H1 (cell line): ENCODE measurements around the gene THADA. TPM values are rescaled to one million over a fixed set of nuclear protein-coding genes. Genes with fewer than 3 reads are reported as not detected.

ENCODE experiments used
- CTCF ChIA-PET: fragments of 300-600 bp; sonication (Branson Sonifier 250); formaldehyde crosslinking; loops from one replicate; lab custom pipeline; 2021; ENCODE audit not compliant: partially characterized antibody; lab: Charles Lee
- POLR2A ChIA-PET: fragments of 300-600 bp; sonication (Branson Sonifier 250); formaldehyde crosslinking; loops from one replicate; lab custom pipeline; 2021; ENCODE audit warnings: inconsistent platforms; ENCODE audit not compliant: partially characterized antibody; lab: Charles Lee
- DNase-seq, 2 experiments: peaks; one replicate each; pipeline versions ENCODE4 v3.0.0 to v3.0.0-alpha.2; 2010 to 2022; ENCODE audit warnings: low spot score in 2 of 2, low read depth in 1 of 2, mixed read lengths in 1 of 2
- FAIRE-seq: peaks from 2 replicates; lab custom pipeline; 2011; peaks lifted over from hg19 to GRCh38; lab: Jason Lieb, UNC
- H2AFZ ChIP-seq: 2 replicates; pipeline ENCODE4 v1.8.1; 2012; ENCODE audit warnings: low read length, inconsistent platforms
- H2AK5ac ChIP-seq: 2 replicates; pipeline ENCODE4 v1.6.1; 2013; ENCODE audit warnings: low read depth, low read length
- H2BK120ac ChIP-seq: replicated peaks from 2 replicates; pipeline ENCODE3; 2013; ENCODE audit warnings: low read depth, low read length, inconsistent platforms
- H2BK12ac ChIP-seq: 2 replicates; pipeline ENCODE4 v1.6.1; 2013; ENCODE audit warnings: low read depth, low read length
- H2BK15ac ChIP-seq: 2 replicates; pipeline ENCODE4 v1.6.1; 2013; ENCODE audit warnings: low read length
- H2BK20ac ChIP-seq: 2 replicates; pipeline ENCODE4 v1.6.1; 2013; ENCODE audit warnings: low read length
- H2BK5ac ChIP-seq: 2 replicates; pipeline ENCODE4 v1.6.1; 2013; ENCODE audit warnings: low read depth, low read length
- H3K14ac ChIP-seq: 2 replicates; pipeline ENCODE4 v1.6.1; 2013; ENCODE audit warnings: inconsistent platforms; ENCODE audit not compliant: insufficient read length
- H3K18ac ChIP-seq: 2 replicates; pipeline ENCODE4 v1.6.1; 2013; ENCODE audit warnings: low read length; ENCODE audit errors: extremely low read depth
- H3K23ac ChIP-seq: 2 replicates; pipeline ENCODE4 v1.6.1; 2013; ENCODE audit warnings: inconsistent platforms; ENCODE audit not compliant: insufficient read length
- H3K23me2 ChIP-seq: 2 replicates; pipeline ENCODE4 v1.6.1; 2013; ENCODE audit warnings: low read depth, low read length
- H3K27ac ChIP-seq: 2 replicates; pipeline ENCODE4 v1.6.1; 2011; ENCODE audit warnings: low read depth, low read length, inconsistent platforms
- H3K27me3 ChIP-seq, 4 experiments: replicated peaks in 1 of 4; 1 replicate in 1 of 4; 2 replicates in 3 of 4; pipeline versions ENCODE4 v1.6.1 to v1.8.1; 2011 to 2013; ENCODE audit warnings: low read length in 3 of 4, mild to moderate bottlenecking in 3 of 4, inconsistent platforms in 2 of 4, mixed read lengths in 2 of 4, moderate library complexity in 1 of 4; ENCODE audit not compliant: control insufficient read depth in 3 of 4, insufficient read depth in 3 of 4; ENCODE audit errors: extremely low read depth in 1 of 4
- H3K36me3 ChIP-seq, 4 experiments: 2 replicates each; pipeline versions ENCODE4 v1.6.1 to v1.8.1; 2011 to 2013; ENCODE audit warnings: mild to moderate bottlenecking in 4 of 4, low read length in 3 of 4, moderate library complexity in 2 of 4, control low read depth in 1 of 4, inconsistent platforms in 1 of 4; ENCODE audit not compliant: insufficient read depth in 4 of 4, control insufficient read depth in 2 of 4
- H3K4ac ChIP-seq: replicated peaks from 2 replicates; pipeline ENCODE3; 2013; ENCODE audit warnings: low read length, low read depth, mixed read lengths, inconsistent platforms; ENCODE audit not compliant: insufficient read length
- H3K4me1 ChIP-seq, 4 experiments: replicated peaks in 1 of 4; 1 replicate in 1 of 4; 2 replicates in 3 of 4; pipeline versions ENCODE4 v1.6.1 to v1.8.1; 2011 to 2013; ENCODE audit warnings: low read length in 3 of 4, inconsistent platforms in 2 of 4, mixed read lengths in 1 of 4; ENCODE audit not compliant: insufficient read depth in 4 of 4, control insufficient read depth in 3 of 4
- H3K4me2 ChIP-seq, 2 experiments: 2 replicates each; pipeline versions ENCODE4 v1.6.1 to v1.8.1; 2011 to 2013; ENCODE audit warnings: low read depth in 2 of 2, low read length in 2 of 2, control low read depth in 1 of 2, inconsistent platforms in 1 of 2, mild to moderate bottlenecking in 1 of 2; ENCODE audit not compliant: insufficient read depth in 1 of 2
- H3K4me3 ChIP-seq, 4 experiments: fragments of 200-600, 300-600 bp in 1 of 4; sonication (generic), shearing (Covaris generic), sonication (Bioruptor Twin) in 1 of 4; 2 replicates each; pipeline versions ENCODE4 v1.5.1 to v1.8.1; 2011 to 2016; ENCODE audit warnings: low read length in 4 of 4, low read depth in 3 of 4, control low read depth in 2 of 4, inconsistent platforms in 2 of 4, mild to moderate bottlenecking in 2 of 4, mixed read lengths in 1 of 4, moderate library complexity in 1 of 4; ENCODE audit not compliant: insufficient read depth in 2 of 4; ENCODE audit errors: extremely low read depth in 1 of 4
- H3K56ac ChIP-seq: replicated peaks from 2 replicates; pipeline ENCODE3; 2013; ENCODE audit warnings: low read depth, mild to moderate bottlenecking, mixed read lengths, low read length, inconsistent platforms; ENCODE audit not compliant: insufficient read length
- H3K79me1 ChIP-seq: 2 replicates; pipeline ENCODE4 v1.6.1; 2013; ENCODE audit warnings: low read depth, low read length, control low read depth
- H3K79me2 ChIP-seq, 2 experiments: 2 replicates each; pipeline versions ENCODE4 v1.6.1 to v1.8.1; 2012 to 2013; ENCODE audit warnings: low read length in 2 of 2, mild to moderate bottlenecking in 2 of 2, inconsistent platforms in 1 of 2; ENCODE audit not compliant: insufficient read depth in 2 of 2, control insufficient read depth in 1 of 2
- H3K9ac ChIP-seq, 4 experiments: replicated peaks in 1 of 4; 1 replicate in 1 of 4; 2 replicates in 3 of 4; pipeline versions ENCODE4 v1.6.1 to v1.8.1; 2011 to 2013; ENCODE audit warnings: low read depth in 3 of 4, low read length in 3 of 4, control low read depth in 2 of 4, mild to moderate bottlenecking in 2 of 4, moderate library complexity in 2 of 4, inconsistent platforms in 1 of 4; ENCODE audit errors: extremely low read depth in 1 of 4
- H3K9me3 ChIP-seq, 2 experiments: 2 replicates each; pipeline versions ENCODE4 v1.6.1 to v1.8.1; 2012 to 2013; ENCODE audit warnings: mild to moderate bottlenecking in 2 of 2, moderate library complexity in 2 of 2, control low read depth in 1 of 2, inconsistent platforms in 1 of 2, low read depth in 1 of 2, low read length in 1 of 2, mixed read lengths in 1 of 2; ENCODE audit not compliant: insufficient read depth in 2 of 2
- H4K20me1 ChIP-seq, 2 experiments: replicated peaks in 1 of 2; 2 replicates each; pipeline versions ENCODE3 to v1.8.1; 2011 to 2013; ENCODE audit warnings: inconsistent platforms in 2 of 2, low read length in 2 of 2, mild to moderate bottlenecking in 1 of 2; ENCODE audit not compliant: insufficient read depth in 2 of 2, control insufficient read depth in 1 of 2
- H4K5ac ChIP-seq: 2 replicates; pipeline ENCODE4 v1.6.1; 2013; ENCODE audit warnings: low read length, low read depth, mixed read lengths, inconsistent platforms; ENCODE audit not compliant: insufficient read length
- H4K8ac ChIP-seq: 2 replicates; pipeline ENCODE4 v1.8.0; 2013; ENCODE audit warnings: mild to moderate bottlenecking, moderate library complexity, low read length, inconsistent platforms; ENCODE audit not compliant: insufficient read depth; ENCODE audit errors: extremely low read depth
- H4K91ac ChIP-seq: replicated peaks from 2 replicates; pipeline ENCODE3; 2013; ENCODE audit warnings: low read length, mixed read lengths, inconsistent platforms; ENCODE audit not compliant: insufficient read length
- ASH2L ChIP-seq: fragments of 200-600, 300-600 bp; sonication (generic); IDR thresholded peaks from one replicate; pipeline ENCODE4 v1.7.1; 2017; ENCODE audit warnings: low read length
- BRCA1 ChIP-seq: IDR thresholded peaks from 2 replicates; pipeline ENCODE4 v1.6.1; 2012; ENCODE audit warnings: low read depth, low read length, improper control_type of control experiment
- CHD1 ChIP-seq: IDR thresholded peaks from 2 replicates; pipeline ENCODE4 v1.6.1; 2012; ENCODE audit warnings: low read depth, low read length, improper control_type of control experiment
- E2F6 ChIP-seq: IDR thresholded peaks from 2 replicates; pipeline ENCODE4 v1.6.1; 2012; ENCODE audit warnings: inconsistent platforms
- EP300 ChIP-seq, 2 experiments: IDR thresholded peaks; 1 replicate in 1 of 2; 2 replicates in 1 of 2; pipeline ENCODE4 v1.6.1; 2011 to 2012; ENCODE audit warnings: low read depth in 2 of 2, low read length in 2 of 2, mild to moderate bottlenecking in 2 of 2, borderline replicate concordance in 1 of 2, inconsistent platforms in 1 of 2, moderate library complexity in 1 of 2
- GTF2F1 ChIP-seq: IDR thresholded peaks from 2 replicates; pipeline ENCODE4 v1.6.1; 2012; ENCODE audit warnings: low read depth, low read length, improper control_type of control experiment, borderline replicate concordance
- HDAC6 ChIP-seq: IDR thresholded peaks from one replicate; pipeline ENCODE4 v1.7.1; 2012; ENCODE audit warnings: low read depth, mild to moderate bottlenecking, inconsistent platforms, low read length, moderate library complexity
- MAX ChIP-seq: IDR thresholded peaks from 2 replicates; pipeline ENCODE4 v1.6.1; 2012; ENCODE audit warnings: inconsistent platforms
- RAD21 ChIP-seq, 2 experiments: IDR thresholded peaks in 1 of 2; conservative IDR thresholded peaks in 1 of 2; 2 replicates each; pipeline ENCODE4 v1.6.1; 2011; ENCODE audit warnings: low read depth in 2 of 2, low read length in 2 of 2, improper control_type of control experiment in 1 of 2, inconsistent platforms in 1 of 2, mild to moderate bottlenecking in 1 of 2, moderate library complexity in 1 of 2
- SP2 ChIP-seq: IDR thresholded peaks from 2 replicates; pipeline ENCODE4 v1.6.1; 2012; ENCODE audit warnings: mild to moderate bottlenecking, low read length, inconsistent platforms
- SRF ChIP-seq: IDR thresholded peaks from 2 replicates; pipeline ENCODE4 v1.6.1; 2011; ENCODE audit warnings: mild to moderate bottlenecking, low read depth, low read length, moderate library complexity
- TBP ChIP-seq: IDR thresholded peaks from 2 replicates; pipeline ENCODE4 v1.6.1; 2011; ENCODE audit warnings: low read depth, low read length, improper control_type of control experiment
- TEAD4 ChIP-seq: IDR thresholded peaks from 2 replicates; pipeline ENCODE4 v1.6.1; 2012; ENCODE audit warnings: low read depth, low read length, inconsistent platforms, mixed read lengths
- WGBS, 2 experiments: shearing (Covaris generic) in 1 of 2; methylation state at CpG; one replicate each; pipeline versions ENCODE4 v1.1.6 to v1.1.7; 2013 to 2015; ENCODE audit warnings: low lambda C conversion rate in 2 of 2, mixed read lengths in 2 of 2, inconsistent platforms in 1 of 2, low coverage in 1 of 2, missing lambda C conversion rate in 1 of 2; ENCODE audit not compliant: insufficient replicate concordance in 2 of 2, insufficient coverage in 1 of 2, insufficient read length in 1 of 2; ENCODE audit errors: extremely low coverage in 1 of 2, missing lambda C conversion rate in 1 of 2; 5-methylcytosine and 5-hydroxymethylcytosine counted together
- polyA plus RNA-seq, 7 experiments: library from polyadenylated mRNA; depleted of rRNA in 3 of 7; stranded (reverse) in 5 of 7; unstranded in 2 of 7; fragments of >200 nt in 5 of 7; fragments of 200-250 nt in 2 of 7; gene quantifications; 1 replicate in 5 of 7; 2 replicates in 1 of 7; 4 replicates in 1 of 7; pipeline versions ENCODE4 v1.2.1 to v1.2.3, GENCODE V29; 2011 to 2013; ENCODE audit warnings: missing spikeins in 2 of 7, mixed read lengths in 2 of 7
- total RNA-seq: library from RNA; stranded (reverse); fragmentation: NEBNext Ultra II Directional; extraction: Animal tissue kit (Norgen Biotek cat#: 25700); gene quantifications from 2 replicates; pipeline ENCODE4 v1.2.1, GENCODE V29; 2021

The THADA gene
- total and polyA plus RNA-seq, 2 of the 8 experiments (the other 6 are each of a cell fraction or from before 2014, with no cell fraction given), result 22.4 to 26.8 TPM

- H2BK20ac ChIP-seq, result no peak overlapping the region
- no peak overlapping the region for H3K14ac ChIP-seq
- WGBS, 2 experiments, result 87% methylated on average over 5 of the region's 5 CpGs; no CpG with 5 or more reads in 1 of the 2 experiments
- no peak overlapping the region for H2BK12ac ChIP-seq
- H3K79me1 ChIP-seq, result no peaks in the 10 kb centered on the region
- H2BK15ac ChIP-seq, result no peak overlapping the region
- DNase-seq, result no peak
- no peak overlapping the region for H3K23ac ChIP-seq
- CTCF ChIA-PET, result interaction anchor here (0.7 to 1.9 kb wide), 9 partner anchors 8 to 756 kb away, joined by 3 to 7 read pairs (median 3); no protein-coding TSS in a partner anchor
- no peak overlapping the region for H3K9ac ChIP-seq
- H3K56ac ChIP-seq, result no peak overlapping the region
- H2AFZ ChIP-seq, result 0 out of 2 replicates have a peak overlapping the region, but pooled peaks have one; percentile 1
- no peak overlapping the region for H3K4me2 ChIP-seq
- no peaks in the 10 kb centered on the region for H4K20me1 ChIP-seq
- H2BK120ac ChIP-seq, result no peak overlapping the region
- H3K23me2 ChIP-seq, result no peaks in the 10 kb centered on the region
- H2AK5ac ChIP-seq, result no peak overlapping the region
- no peak overlapping the region for H4K5ac ChIP-seq
- H2BK5ac ChIP-seq, result no peak overlapping the region
- no peak overlapping the region for H3K18ac ChIP-seq
- no peaks in the 10 kb centered on the region for H3K27me3 ChIP-seq
- H3K27ac ChIP-seq, result no peak overlapping the region
- no peaks in the 10 kb centered on the region for H3K36me3 ChIP-seq
- POLR2A ChIA-PET, result interaction anchor here (0.6 to 2.2 kb wide), 3 partner anchors 10 to 231 kb away, joined by 3 to 14 read pairs (median 3); partner anchors contain the start of gene THADA
- no peaks in the 10 kb centered on the region for H3K79me2 ChIP-seq
- no peaks in the 10 kb centered on the region for H3K9me3 ChIP-seq
- no peak overlapping the region for H4K91ac ChIP-seq
- no peak overlapping the region for H3K4ac ChIP-seq
- no peak overlapping the region for H3K4me3 ChIP-seq
- H3K4me1 ChIP-seq, result peaks cover 0 to 4% (median under 1%) of the 10 kb centered on the region in 4 experiments; a peak in 2 of 7 replicates
- H4K8ac ChIP-seq, result no peak overlapping the region
- FAIRE-seq, result no peak
- TF ChIP-seq SP2 (no peak), SRF (no peak), TBP (no peak), MAX (no peak), BRCA1 (no peak), E2F6 (no peak), RAD21 (IDR thresholded peaks at IDR 0.05 in 1 of 2, conservative IDR thresholded peaks at IDR 0.05 in 1 of 2; ENCODE audit: low read depth in 2 of 2, low read length in 2 of 2) (no peak), ASH2L (no peak), CHD1 (no peak), GTF2F1 (no peak), TEAD4 (no peak), HDAC6 (no peak), EP300 (IDR thresholded peaks at IDR 0.05; ENCODE audit: borderline replicate concordance in 1 of 2, low read depth in 2 of 2, low read length in 2 of 2) (no peak)
These were observed 10.0 kb upstream of the THADA start for GRCh38 chr2:43605851-43606250.
